WTC11 (cell line): Measurements from ENCODE around the gene BACH2. TPM values are rescaled to one million over a fixed set of nuclear protein-coding genes. Genes with fewer than 3 reads are reported as not detected.

Experiments
- ATAC-seq: fragments of 200-7000 bp; cut with Tn5 transposase; 2 replicates; pipeline ENCODE4 v1.10.0; 2021; ENCODE audit warnings: mild to moderate bottlenecking, moderate library complexity
- CTCF ChIA-PET: fragments of 300-600 bp; sonication (Branson Sonifier 250); formaldehyde crosslinking; loops from one replicate; lab custom pipeline; 2021; ENCODE audit warnings: antibody characterized with exemption; lab: Charles Lee
- POLR2A ChIA-PET: fragments of 350-600 bp; sonication (Branson Sonifier 250); formaldehyde crosslinking; loops from one replicate; lab custom pipeline; 2021; ENCODE audit warnings: antibody characterized with exemption; lab: Charles Lee
- DNase-seq: peaks from one replicate; pipeline ENCODE4 v3.0.0; 2021; ENCODE audit warnings: low spot score
- H3K27ac Mint-ChIP-seq: 2 replicates; pipeline ENCODE4 v1.8.0; 2021; ENCODE audit warnings: mixed read lengths
- H3K27me3 Mint-ChIP-seq: 2 replicates; pipeline ENCODE4 v1.8.0; 2021; ENCODE audit warnings: low read depth, mild to moderate bottlenecking, moderate library complexity, mixed read lengths
- H3K36me3 Mint-ChIP-seq: 2 replicates; pipeline ENCODE4 v1.8.0; 2021; ENCODE audit warnings: mixed read lengths
- H3K4me1 Mint-ChIP-seq: 2 replicates; pipeline ENCODE4 v1.8.0; 2022; ENCODE audit warnings: mixed read lengths
- H3K4me3 Mint-ChIP-seq: 2 replicates; pipeline ENCODE4 v1.8.0; 2021; ENCODE audit warnings: mild to moderate bottlenecking, moderate library complexity, mixed read lengths
- H3K9me3 Mint-ChIP-seq: 2 replicates; pipeline ENCODE4 v1.8.0; 2021; ENCODE audit warnings: mixed read lengths
- EMX1 ChIP-seq: fragments of 250-450 bp; sonication (Bioruptor Pico); IDR thresholded peaks from 2 replicates; pipeline ENCODE4 v1.8.0; 2021; ENCODE audit warnings: mild to moderate bottlenecking
- FOXK1 ChIP-seq: sonication (generic); formaldehyde crosslinking; IDR thresholded peaks from 2 replicates; pipeline ENCODE4 v1.8.0; 2022; ENCODE audit warnings: mild to moderate bottlenecking, moderate library complexity, missing genetic modification reagents
- FOXP1 ChIP-seq: sonication (generic); formaldehyde crosslinking; IDR thresholded peaks from 2 replicates; pipeline ENCODE4 v1.8.0; 2022; ENCODE audit warnings: missing genetic modification reagents, mild to moderate bottlenecking, moderate library complexity, borderline replicate concordance
- NR1H2 ChIP-seq: sonication (generic); formaldehyde crosslinking; IDR thresholded peaks from 2 replicates; pipeline ENCODE4 v1.9.0; 2021; ENCODE audit warnings: mild to moderate bottlenecking, moderate library complexity, missing genetic modification reagents
- OVOL2 ChIP-seq: fragments of 250-450 bp; sonication (Bioruptor Pico); IDR thresholded peaks from 2 replicates; pipeline ENCODE4 v1.9.0; 2021; ENCODE audit warnings: mild to moderate bottlenecking, borderline replicate concordance
- PRDM15 ChIP-seq: sonication (generic); formaldehyde crosslinking; IDR thresholded peaks from 2 replicates; pipeline ENCODE4 v1.8.0; 2022; ENCODE audit warnings: missing genetic modification reagents
- RELA ChIP-seq: sonication (generic); formaldehyde crosslinking; IDR thresholded peaks from 2 replicates; pipeline ENCODE4 v1.8.1; 2022; ENCODE audit warnings: missing genetic modification reagents, mild to moderate bottlenecking, borderline replicate concordance
- SMAD3 ChIP-seq: sonication (generic); formaldehyde crosslinking; IDR thresholded peaks from 2 replicates; pipeline ENCODE4 v1.8.0; 2022; ENCODE audit warnings: missing genetic modification reagents, mild to moderate bottlenecking, borderline replicate concordance
- SP1 ChIP-seq: sonication (generic); formaldehyde crosslinking; conservative IDR thresholded peaks from 2 replicates; pipeline ENCODE4 v1.8.1; 2022; ENCODE audit warnings: missing genetic modification reagents
- STAT6 ChIP-seq: sonication (generic); formaldehyde crosslinking; conservative IDR thresholded peaks from 2 replicates; pipeline ENCODE4 v1.8.1; 2023; ENCODE audit warnings: mild to moderate bottlenecking, low read depth, missing genetic modification reagents, moderate library complexity
- TEAD1 ChIP-seq: sonication (generic); formaldehyde crosslinking; IDR thresholded peaks from 2 replicates; pipeline ENCODE4 v1.8.0; 2022; ENCODE audit warnings: mild to moderate bottlenecking, missing genetic modification reagents
- TP53 ChIP-seq: sonication (generic); formaldehyde crosslinking; IDR thresholded peaks from 2 replicates; pipeline ENCODE4 v1.8.1; 2023; ENCODE audit warnings: mild to moderate bottlenecking, missing genetic modification reagents
- ZBTB21 ChIP-seq: sonication (generic); formaldehyde crosslinking; IDR thresholded peaks from 2 replicates; pipeline ENCODE4 v1.8.1; 2023; ENCODE audit warnings: mild to moderate bottlenecking, missing genetic modification reagents, borderline replicate concordance
- ZMAT4 ChIP-seq: fragments of 250-450 bp; sonication (Bioruptor Pico); IDR thresholded peaks from 2 replicates; pipeline ENCODE4 v1.9.0; 2021; ENCODE audit warnings: mild to moderate bottlenecking
- ZNF138 ChIP-seq: sonication (generic); formaldehyde crosslinking; conservative IDR thresholded peaks from 2 replicates; pipeline ENCODE4 v1.8.1; 2022; ENCODE audit warnings: mild to moderate bottlenecking, moderate library complexity, missing genetic modification reagents
- ZNF396 ChIP-seq: fragments of 250-450 bp; sonication (Bioruptor Pico); IDR thresholded peaks from 2 replicates; pipeline ENCODE4 v1.8.0; 2021; ENCODE audit warnings: mild to moderate bottlenecking, moderate library complexity, borderline replicate concordance
- total RNA-seq: library from RNA; stranded (reverse); gene quantifications from 3 replicates; pipeline ENCODE4 v1.2.3, GENCODE V29; 2021
- TF ChIP-seq, protein P1 (sequence below): sonication (generic); formaldehyde crosslinking; IDR thresholded peaks from 2 replicates; pipeline ENCODE4 v1.8.1; 2022; ENCODE audit warnings: missing genetic modification reagents, borderline replicate concordance
- TF ChIP-seq, protein P2 (sequence below): fragments of 250-450 bp; sonication (Bioruptor Pico); IDR thresholded peaks from 2 replicates; pipeline ENCODE4 v1.9.0; 2021; ENCODE audit warnings: mild to moderate bottlenecking
- TF ChIP-seq, protein P3 (sequence below): sonication (generic); formaldehyde crosslinking; IDR thresholded peaks from 2 replicates; pipeline ENCODE4 v1.8.1; 2023; ENCODE audit warnings: mild to moderate bottlenecking, missing genetic modification reagents, moderate library complexity
- TF ChIP-seq, protein P4 (sequence below): sonication (generic); formaldehyde crosslinking; IDR thresholded peaks from 2 replicates; pipeline ENCODE4 v1.8.1; 2022; ENCODE audit warnings: low read depth, missing genetic modification reagents, borderline replicate concordance

BACH2 gene
- total RNA-seq, 1 experiment from 2014 or later, result 5.9 TPM

- H3K36me3 Mint-ChIP-seq, result no peaks in the 10 kb centered on the region
- H3K4me1 Mint-ChIP-seq, result peaks cover 9% of the 10 kb centered on the region
- H3K4me3 Mint-ChIP-seq, result no peak overlapping the region
- TF ChIP-seq OVOL2 (CRISPR knock-in tag), result no peak
- no peak for TF ChIP-seq NR1H2 (CRISPR knock-in tag)
- TF ChIP-seq SP1 (CRISPR knock-in tag), result no peak
- no peak for TF ChIP-seq TP53 (CRISPR knock-in tag)
- TF ChIP-seq, protein P1, sequence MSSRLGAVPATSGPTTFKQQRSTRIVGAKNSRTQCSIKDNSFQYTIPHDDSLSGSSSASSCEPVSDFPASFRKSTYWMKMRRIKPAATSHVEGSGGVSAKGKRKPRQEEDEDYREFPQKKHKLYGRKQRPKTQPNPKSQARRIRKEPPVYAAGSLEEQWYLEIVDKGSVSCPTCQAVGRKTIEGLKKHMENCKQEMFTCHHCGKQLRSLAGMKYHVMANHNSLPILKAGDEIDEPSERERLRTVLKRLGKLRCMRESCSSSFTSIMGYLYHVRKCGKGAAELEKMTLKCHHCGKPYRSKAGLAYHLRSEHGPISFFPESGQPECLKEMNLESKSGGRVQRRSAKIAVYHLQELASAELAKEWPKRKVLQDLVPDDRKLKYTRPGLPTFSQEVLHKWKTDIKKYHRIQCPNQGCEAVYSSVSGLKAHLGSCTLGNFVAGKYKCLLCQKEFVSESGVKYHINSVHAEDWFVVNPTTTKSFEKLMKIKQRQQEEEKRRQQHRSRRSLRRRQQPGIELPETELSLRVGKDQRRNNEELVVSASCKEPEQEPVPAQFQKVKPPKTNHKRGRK (CRISPR knock-in tag), result no peak
- no peak for TF ChIP-seq SMAD3 (CRISPR knock-in tag)
- TF ChIP-seq ZMAT4, result no peak
- TF ChIP-seq TEAD1 (CRISPR knock-in tag), result no peak
- no peak for TF ChIP-seq RELA (CRISPR knock-in tag)
- no peak for TF ChIP-seq ZBTB21 (CRISPR knock-in tag)
- TF ChIP-seq EMX1, result no peak
- no peak for TF ChIP-seq STAT6 (CRISPR knock-in tag)
- no peak for TF ChIP-seq ZNF396 (CRISPR knock-in tag)
- no peak for TF ChIP-seq ZNF138 (CRISPR knock-in tag)
- TF ChIP-seq, protein P2, sequence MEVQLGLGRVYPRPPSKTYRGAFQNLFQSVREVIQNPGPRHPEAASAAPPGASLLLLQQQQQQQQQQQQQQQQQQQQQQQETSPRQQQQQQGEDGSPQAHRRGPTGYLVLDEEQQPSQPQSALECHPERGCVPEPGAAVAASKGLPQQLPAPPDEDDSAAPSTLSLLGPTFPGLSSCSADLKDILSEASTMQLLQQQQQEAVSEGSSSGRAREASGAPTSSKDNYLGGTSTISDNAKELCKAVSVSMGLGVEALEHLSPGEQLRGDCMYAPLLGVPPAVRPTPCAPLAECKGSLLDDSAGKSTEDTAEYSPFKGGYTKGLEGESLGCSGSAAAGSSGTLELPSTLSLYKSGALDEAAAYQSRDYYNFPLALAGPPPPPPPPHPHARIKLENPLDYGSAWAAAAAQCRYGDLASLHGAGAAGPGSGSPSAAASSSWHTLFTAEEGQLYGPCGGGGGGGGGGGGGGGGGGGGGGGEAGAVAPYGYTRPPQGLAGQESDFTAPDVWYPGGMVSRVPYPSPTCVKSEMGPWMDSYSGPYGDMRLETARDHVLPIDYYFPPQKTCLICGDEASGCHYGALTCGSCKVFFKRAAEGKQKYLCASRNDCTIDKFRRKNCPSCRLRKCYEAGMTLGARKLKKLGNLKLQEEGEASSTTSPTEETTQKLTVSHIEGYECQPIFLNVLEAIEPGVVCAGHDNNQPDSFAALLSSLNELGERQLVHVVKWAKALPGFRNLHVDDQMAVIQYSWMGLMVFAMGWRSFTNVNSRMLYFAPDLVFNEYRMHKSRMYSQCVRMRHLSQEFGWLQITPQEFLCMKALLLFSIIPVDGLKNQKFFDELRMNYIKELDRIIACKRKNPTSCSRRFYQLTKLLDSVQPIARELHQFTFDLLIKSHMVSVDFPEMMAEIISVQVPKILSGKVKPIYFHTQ (CRISPR knock-in tag), result no peak
- no peak for TF ChIP-seq FOXK1
- TF ChIP-seq, protein P3, sequence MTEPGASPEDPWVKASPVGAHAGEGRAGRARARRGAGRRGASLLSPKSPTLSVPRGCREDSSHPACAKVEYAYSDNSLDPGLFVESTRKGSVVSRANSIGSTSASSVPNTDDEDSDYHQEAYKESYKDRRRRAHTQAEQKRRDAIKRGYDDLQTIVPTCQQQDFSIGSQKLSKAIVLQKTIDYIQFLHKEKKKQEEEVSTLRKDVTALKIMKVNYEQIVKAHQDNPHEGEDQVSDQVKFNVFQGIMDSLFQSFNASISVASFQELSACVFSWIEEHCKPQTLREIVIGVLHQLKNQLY (CRISPR knock-in tag), result no peak
- no peak for TF ChIP-seq PRDM15
- TF ChIP-seq FOXP1 (CRISPR knock-in tag), result no peak
- TF ChIP-seq, protein P4, sequence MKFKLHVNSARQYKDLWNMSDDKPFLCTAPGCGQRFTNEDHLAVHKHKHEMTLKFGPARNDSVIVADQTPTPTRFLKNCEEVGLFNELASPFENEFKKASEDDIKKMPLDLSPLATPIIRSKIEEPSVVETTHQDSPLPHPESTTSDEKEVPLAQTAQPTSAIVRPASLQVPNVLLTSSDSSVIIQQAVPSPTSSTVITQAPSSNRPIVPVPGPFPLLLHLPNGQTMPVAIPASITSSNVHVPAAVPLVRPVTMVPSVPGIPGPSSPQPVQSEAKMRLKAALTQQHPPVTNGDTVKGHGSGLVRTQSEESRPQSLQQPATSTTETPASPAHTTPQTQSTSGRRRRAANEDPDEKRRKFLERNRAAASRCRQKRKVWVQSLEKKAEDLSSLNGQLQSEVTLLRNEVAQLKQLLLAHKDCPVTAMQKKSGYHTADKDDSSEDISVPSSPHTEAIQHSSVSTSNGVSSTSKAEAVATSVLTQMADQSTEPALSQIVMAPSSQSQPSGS (CRISPR knock-in tag), result no peak
- no peaks in the 10 kb centered on the region for H3K9me3 Mint-ChIP-seq
- no peak for ATAC-seq
- no peak for DNase-seq
- H3K27ac Mint-ChIP-seq, result no peak overlapping the region
- H3K27me3 Mint-ChIP-seq, result no peaks in the 10 kb centered on the region
- ChIA-PET POLR2A (no interaction called here), CTCF (no interaction called here)
These were observed 293.4 kb downstream of the BACH2 start for GRCh38 chr6:90003069-90003795.
